ENCODE measurements around the gene AIRE.

The AIRE gene

DNA sequence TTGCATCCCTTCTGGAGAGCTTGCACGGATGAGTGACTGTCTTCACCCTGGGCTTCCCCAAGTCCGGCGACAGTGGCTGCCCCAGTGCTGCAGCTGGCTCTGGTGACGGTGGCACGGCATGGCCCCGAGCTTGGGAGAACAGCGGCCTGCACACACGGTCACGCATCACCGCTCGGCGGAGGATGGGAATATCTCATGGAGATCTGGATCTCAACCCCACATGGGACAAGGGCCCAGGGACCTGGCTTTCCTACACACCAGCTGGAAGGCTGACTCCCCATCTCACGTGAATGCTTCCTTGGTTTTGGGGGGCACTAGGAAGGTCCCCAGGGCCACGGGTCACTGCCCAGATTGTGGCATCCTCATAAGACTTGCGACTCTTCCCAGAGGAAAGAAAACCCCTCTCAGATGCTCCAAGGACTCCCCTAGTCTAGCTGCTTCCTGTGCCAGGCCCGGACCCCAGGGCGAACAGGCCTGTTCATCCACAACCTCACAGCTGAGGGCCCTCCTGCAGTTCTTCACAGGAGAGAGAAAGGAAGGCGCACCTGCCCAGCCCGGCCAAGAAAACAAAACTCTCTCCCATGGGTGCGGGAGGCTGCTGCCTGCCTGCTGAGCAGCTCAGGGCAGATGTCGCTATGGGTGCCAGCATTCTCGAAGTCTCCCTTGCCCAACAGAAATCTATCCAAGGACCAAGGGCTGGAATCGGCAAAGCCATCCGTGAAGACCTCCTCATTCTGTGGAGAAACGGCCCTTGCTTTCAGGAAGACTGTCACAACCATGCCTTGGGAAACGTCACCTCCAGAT lies 43.6 kb downstream of the AIRE start:
- in situ Hi-C loops (cut with MboI; ENCODE audit: low pct_unique_long_range_greater_than_20kb, low sequenced_read_pairs, unreplicated experiment): loop anchor here (25.0 kb wide), 1 partner anchor 458 kb away; no protein-coding TSS in a partner anchor
- TF ChIP-seq CTCF (IDR thresholded peaks at IDR 0.05; ENCODE audit: extremely low read depth, insufficient read depth, missing control alignments): no peak
- no peak for DNase-seq (ENCODE audit: low spot score)

GRCh38 chr21:44329971-44330681 lies 44.5 kb downstream of the AIRE start:
- in situ Hi-C loops (cut with MboI; ENCODE audit: low pct_unique_long_range_greater_than_20kb, low sequenced_read_pairs, unreplicated experiment): loop anchor here (25.0 kb wide), 1 partner anchor 457 kb away; no protein-coding TSS in a partner anchor
- no peak for TF ChIP-seq CTCF (IDR thresholded peaks at IDR 0.05; ENCODE audit: extremely low read depth, insufficient read depth, missing control alignments)

GRCh38 chr21:44330698-44331097 lies 45.0 kb downstream of the AIRE start:
- no peak for TF ChIP-seq CTCF (IDR thresholded peaks at IDR 0.05; ENCODE audit: extremely low read depth, insufficient read depth, missing control alignments)
- DNase-seq (ENCODE audit: low spot score): no peak
- in situ Hi-C loops (cut with MboI; ENCODE audit: low pct_unique_long_range_greater_than_20kb, low sequenced_read_pairs, unreplicated experiment): loop anchor here (25.0 kb wide), 1 partner anchor 457 kb away; no protein-coding TSS in a partner anchor

More at GRCh38 chr21:44329971-44330681, 44.5 kb downstream of the AIRE start:
- DNase-seq (ENCODE audit: low spot score): no peak

DNA sequence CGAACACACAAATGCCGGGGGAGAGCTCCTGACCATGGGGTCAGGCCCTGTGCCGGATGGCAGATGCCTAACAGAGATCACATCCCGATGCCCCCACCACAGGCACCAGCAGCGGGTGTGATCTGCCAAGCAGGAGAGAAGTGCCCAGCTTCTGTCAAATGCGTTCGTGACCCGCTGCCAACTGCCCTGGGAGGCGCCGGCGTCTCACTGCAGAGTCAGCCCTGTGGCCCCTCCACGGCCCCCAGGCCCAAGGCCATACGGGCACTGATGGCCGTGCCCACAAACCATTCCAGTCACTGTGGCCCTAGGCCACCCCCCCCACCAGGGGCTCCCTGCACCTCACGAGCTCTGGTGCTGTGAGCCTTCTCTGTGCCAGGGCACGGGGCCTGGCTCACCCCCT lies 45.5 kb downstream of the AIRE start:
- no peak for TF ChIP-seq CTCF (IDR thresholded peaks at IDR 0.05; ENCODE audit: extremely low read depth, insufficient read depth, missing control alignments)
- no peak for DNase-seq (ENCODE audit: low spot score)
- in situ Hi-C loops (cut with MboI; ENCODE audit: low pct_unique_long_range_greater_than_20kb, low sequenced_read_pairs, unreplicated experiment): loop anchor here (25.0 kb wide), 1 partner anchor 456 kb away; no protein-coding TSS in a partner anchor

DNA sequence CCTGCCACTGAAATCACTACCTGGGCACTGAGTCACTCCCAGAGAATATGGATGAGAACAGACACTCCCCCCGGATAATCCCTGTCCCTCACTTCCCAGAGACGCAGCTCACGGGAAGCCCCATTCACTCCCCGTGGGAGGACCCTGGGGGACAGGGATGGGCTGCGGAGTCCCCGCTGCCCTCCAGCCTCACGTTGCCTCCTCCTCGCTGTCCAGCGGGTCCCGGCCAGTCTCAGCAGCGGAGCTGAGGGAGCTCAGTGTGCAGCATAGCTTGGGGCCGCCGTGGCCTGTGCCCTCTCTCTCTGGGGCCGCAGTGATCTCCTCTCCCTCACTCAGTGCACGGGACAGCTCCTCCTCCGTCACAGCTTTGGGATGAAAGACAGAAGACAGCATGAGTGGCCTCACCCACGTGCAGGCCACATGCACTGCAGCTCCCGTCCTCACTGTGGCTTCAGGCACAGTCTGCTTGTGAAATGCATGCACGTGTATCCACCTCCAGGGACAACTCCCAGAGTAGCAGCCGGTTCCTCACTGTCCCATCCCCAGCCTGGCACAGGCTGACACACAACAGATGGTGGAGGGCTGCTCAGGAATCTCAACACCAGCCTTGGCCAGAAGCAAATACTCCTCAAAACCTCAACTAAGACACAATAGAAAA lies 46.1 kb downstream of the AIRE start:
- DNase-seq (ENCODE audit: low spot score): no peak
- in situ Hi-C loops (cut with MboI; ENCODE audit: low pct_unique_long_range_greater_than_20kb, low sequenced_read_pairs, unreplicated experiment): loop anchor here (25.0 kb wide), 1 partner anchor 456 kb away; no protein-coding TSS in a partner anchor
- no peak for TF ChIP-seq CTCF (IDR thresholded peaks at IDR 0.05; ENCODE audit: extremely low read depth, insufficient read depth, missing control alignments)

- in situ Hi-C loops (cut with MboI; ENCODE audit: low pct_unique_long_range_greater_than_20kb, low sequenced_read_pairs, unreplicated experiment): loop anchor here (25.0 kb wide), 1 partner anchor 455 kb away; no protein-coding TSS in a partner anchor
- DNase-seq (ENCODE audit: low spot score): no peak
- no peak for TF ChIP-seq CTCF (IDR thresholded peaks at IDR 0.05; ENCODE audit: extremely low read depth, insufficient read depth, missing control alignments)
Measured at GRCh38 chr21:44332383-44332782, 46.7 kb downstream of the AIRE start.

All from GM13977 (cell line).